Psoas muscle (tissue), 8 donors: Measurements from ENCODE around the gene ATP10B. TPM values are rescaled to one million over a fixed set of nuclear protein-coding genes. Genes with fewer than 3 reads are reported as not detected.
"Not testable (repeated sequence)": the region's sequence is repeated elsewhere in the genome, so short reads cannot be mapped to it uniquely, and the experiment has no call there.

Source experiments
- ATAC-seq, 4 donors: fragments of 200-7000 bp; cut with Tn5 transposase; one replicate each; pipeline ENCODE4 v1.9.1; 2020; ENCODE audit warnings: moderate library complexity in 3 of 4, mild to moderate bottlenecking in 2 of 4
- DNase-seq, 2 donors: peaks; one replicate each; pipeline ENCODE4 v3.0.0-alpha.2; 2020
- H3K27ac ChIP-seq: fragments of 200-600 bp; one replicate; pipeline ENCODE4 v1.8.0; 2022
- H3K27me3 ChIP-seq, 3 donors: fragments of 200-600 bp in 1 of 3; one replicate each; pipeline versions ENCODE4 v1.6.1 to v1.8.0; 2013 to 2022; ENCODE audit warnings: low read length in 2 of 3, mild to moderate bottlenecking in 2 of 3, moderate library complexity in 1 of 3; ENCODE audit not compliant: insufficient read depth in 3 of 3
- H3K36me3 ChIP-seq, 2 donors: fragments of 200-600 bp in 1 of 2; one replicate each; pipeline versions ENCODE4 v1.6.1 to v1.8.0; 2013 to 2022; ENCODE audit warnings: low read depth in 1 of 2, mild to moderate bottlenecking in 1 of 2, moderate library complexity in 1 of 2; ENCODE audit not compliant: insufficient read depth in 1 of 2
- H3K4me1 ChIP-seq: fragments of 200-600 bp; one replicate; pipeline ENCODE4 v1.8.0; 2022
- H3K4me3 ChIP-seq: fragments of 200-600 bp; one replicate; pipeline ENCODE4 v1.8.0; 2022; ENCODE audit warnings: mild to moderate bottlenecking
- H3K9me3 ChIP-seq: fragments of 200-600 bp; one replicate; pipeline ENCODE4 v1.8.0; 2022
- CTCF ChIP-seq: fragments of 200-600 bp; IDR thresholded peaks from one replicate; pipeline ENCODE4 v1.8.0; 2022; ENCODE audit warnings: antibody characterized with exemption
- WGBS, 3 donors: extraction: QIAGEN DNeasy Blood & Tissue Kit; methylation state at CpG; one replicate each; pipeline versions ENCODE4 v1.1.6 to v1.1.7; 2013; 5-methylcytosine and 5-hydroxymethylcytosine counted together
- intact Hi-C, 2 donors: fragments of 100-400 bp; cut with DNase I; formaldehyde crosslinking; loops; one replicate each; pipeline versions ENCODE4 v1.11.0 to v1.14.2; 2022
- polyA plus RNA-seq, 3 donors: library from polyadenylated mRNA; stranded (reverse); fragments of 200-250 nt; gene quantifications; one replicate each; pipeline ENCODE4 v1.2.3, GENCODE V29; 2013
- total RNA-seq, 4 donors: library from RNA; stranded (reverse); fragmentation: NEBNext Ultra II Directional in 2 of 4; extraction: Animal tissue kit (Norgen Biotek cat#: 25700) in 2 of 4; gene quantifications; one replicate each; pipeline versions ENCODE4 v1.2.1 to v1.2.4, GENCODE V29; 2021 to 2023
- donor health status: healthy with polysubstance abuse.
- donor health status: DM: no; HTN: no; CAD: no; lungs with moderate emphysema.
- donor health status: Bipolar disorder and iron deficiency.
- donor health status: healthy.
- donor health status: DM: yes; HTN: yes; CAD: no.
- donor health status: DM: no; HTN: no; CAD: no.
- donor health status: DM: no; HTN: no; CAD: no.
- donor health status: DM: yes; HTN: yes; CAD: no.

The ATP10B gene
- total and polyA plus RNA-seq, 7 donors = 0.01 to 0.04 TPM; not detected in 5

DNA sequence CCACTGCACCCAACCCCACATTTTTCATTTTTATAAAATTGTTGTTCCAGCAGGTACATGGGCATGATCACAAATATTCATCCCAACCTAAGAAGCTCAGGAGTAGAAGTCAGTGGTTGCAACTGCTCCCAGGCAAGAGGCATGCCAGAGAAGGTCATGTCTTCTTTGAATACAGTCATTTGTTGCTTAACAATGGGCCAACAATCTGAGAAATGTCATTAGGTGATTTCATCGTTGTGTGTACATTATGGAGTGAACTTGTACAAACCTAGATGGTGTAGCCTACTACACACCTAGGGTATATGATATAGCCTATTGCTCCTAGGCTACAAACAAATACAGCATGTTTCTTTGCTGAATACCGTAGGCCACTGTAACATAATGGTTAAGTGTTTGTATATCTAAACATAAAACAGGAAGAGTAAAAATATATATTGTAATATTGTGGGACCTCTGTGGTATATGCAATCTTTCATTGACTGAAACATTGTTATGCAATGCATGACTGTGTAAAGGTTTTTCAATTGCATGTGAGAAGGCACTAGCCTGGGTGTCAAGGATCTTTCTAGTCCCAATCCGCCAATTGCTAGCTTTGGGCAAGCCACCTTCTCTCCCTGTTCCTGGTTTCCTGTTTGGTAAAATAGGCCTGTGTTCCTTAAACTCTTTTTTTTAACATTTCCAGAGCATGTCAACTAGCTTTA, 27.6 kb downstream of the ATP10B start:
- WGBS, 3 donors = 86 to 92% (median 90%) methylated on average over 3 of the region's 3 CpGs
- DNase-seq (no peak), ATAC-seq (no peak)
- Histone ChIP-seq H3K27me3 (no peaks in the 10 kb centered on the region), H3K4me1 (no peaks in the 10 kb centered on the region), H3K9me3 (peaks cover 16% of the 10 kb centered on the region), H3K27ac (no peak overlapping the region), H3K4me3 (no peak overlapping the region), H3K36me3 (no peaks in the 10 kb centered on the region)
- no peak for TF ChIP-seq CTCF
- intact Hi-C loops = no loop called here

DNA sequence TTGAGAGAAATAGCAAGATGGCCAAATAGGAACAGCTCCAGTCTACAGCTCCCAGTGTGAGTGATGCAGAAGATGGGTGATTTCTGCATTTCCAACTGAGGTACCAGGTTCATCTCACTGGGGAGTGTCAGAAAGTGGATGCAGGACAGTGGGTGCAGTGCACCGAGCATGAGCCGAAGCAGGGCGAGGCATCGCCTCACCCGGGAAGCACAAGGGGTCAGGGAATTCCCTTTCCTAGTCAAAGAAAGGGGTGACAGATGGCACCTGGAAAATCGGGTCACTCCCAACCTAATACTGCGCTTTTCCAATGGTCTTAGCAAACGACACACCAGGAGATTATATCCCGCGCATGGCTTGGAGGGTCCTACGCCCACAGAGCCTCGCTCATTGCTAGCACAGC, 39.0 kb downstream of the ATP10B start:
- 87 to 93% (median 93%) methylated on average over 9 to 12 of the region's 12 CpGs for WGBS, 3 donors
- H3K9me3 ChIP-seq, intact Hi-C loops, H3K4me3 ChIP-seq, ATAC-seq, H3K27ac ChIP-seq, DNase-seq, H3K36me3 ChIP-seq, H3K27me3 ChIP-seq, H3K4me1 ChIP-seq: not testable (repeated sequence)

DNA sequence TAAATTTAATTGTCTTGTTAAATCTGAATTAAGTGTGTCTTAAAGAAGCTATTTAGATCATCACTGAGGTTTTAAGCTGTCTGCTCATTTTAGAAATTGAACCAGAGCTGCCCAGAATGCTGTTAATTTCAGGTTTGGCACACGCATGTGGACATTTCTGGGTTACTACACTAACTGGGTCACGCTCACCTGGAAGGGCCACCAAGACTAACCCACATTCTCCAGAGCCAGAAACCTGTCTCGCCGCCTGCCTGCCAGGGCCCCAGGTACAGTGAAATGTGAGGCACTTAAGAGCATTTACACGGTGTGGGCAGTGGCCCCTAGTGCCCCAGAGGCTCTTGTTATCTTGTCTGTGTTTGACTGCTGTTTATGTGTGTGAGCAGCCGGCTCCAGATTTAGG, 46.6 kb downstream of the ATP10B start:
- intact Hi-C loops = no loop called here
- WGBS, 3 donors = 80 to 83% (median 81%) methylated on average over 6 of the region's 6 CpGs
- no peaks in the 10 kb centered on the region for H3K27me3 ChIP-seq
- no peaks in the 10 kb centered on the region for H3K4me1 ChIP-seq
- ATAC-seq (no peak), DNase-seq (no peak)
- no peak overlapping the region for H3K4me3 ChIP-seq
- TF ChIP-seq CTCF = no peak
- H3K36me3 ChIP-seq = no peaks in the 10 kb centered on the region
- no peak overlapping the region for H3K27ac ChIP-seq
- H3K9me3 ChIP-seq = no peaks in the 10 kb centered on the region

GRCh38 chr5:160802592-160802991, 49.4 kb downstream of the ATP10B start:
- no peaks in the 10 kb centered on the region for H3K9me3 ChIP-seq
- 32 to 44% (median 33%) methylated on average over 2 of the region's 2 CpGs for WGBS, 3 donors
- H3K36me3 ChIP-seq = no peaks in the 10 kb centered on the region
- H3K27me3 ChIP-seq = no peaks in the 10 kb centered on the region
- ATAC-seq (no peak), DNase-seq (no peak)
- no peak for TF ChIP-seq CTCF
- H3K27ac ChIP-seq = no peak overlapping the region
- intact Hi-C loops = no loop called here
- no peak overlapping the region for H3K4me3 ChIP-seq
- H3K4me1 ChIP-seq = no peaks in the 10 kb centered on the region

DNA sequence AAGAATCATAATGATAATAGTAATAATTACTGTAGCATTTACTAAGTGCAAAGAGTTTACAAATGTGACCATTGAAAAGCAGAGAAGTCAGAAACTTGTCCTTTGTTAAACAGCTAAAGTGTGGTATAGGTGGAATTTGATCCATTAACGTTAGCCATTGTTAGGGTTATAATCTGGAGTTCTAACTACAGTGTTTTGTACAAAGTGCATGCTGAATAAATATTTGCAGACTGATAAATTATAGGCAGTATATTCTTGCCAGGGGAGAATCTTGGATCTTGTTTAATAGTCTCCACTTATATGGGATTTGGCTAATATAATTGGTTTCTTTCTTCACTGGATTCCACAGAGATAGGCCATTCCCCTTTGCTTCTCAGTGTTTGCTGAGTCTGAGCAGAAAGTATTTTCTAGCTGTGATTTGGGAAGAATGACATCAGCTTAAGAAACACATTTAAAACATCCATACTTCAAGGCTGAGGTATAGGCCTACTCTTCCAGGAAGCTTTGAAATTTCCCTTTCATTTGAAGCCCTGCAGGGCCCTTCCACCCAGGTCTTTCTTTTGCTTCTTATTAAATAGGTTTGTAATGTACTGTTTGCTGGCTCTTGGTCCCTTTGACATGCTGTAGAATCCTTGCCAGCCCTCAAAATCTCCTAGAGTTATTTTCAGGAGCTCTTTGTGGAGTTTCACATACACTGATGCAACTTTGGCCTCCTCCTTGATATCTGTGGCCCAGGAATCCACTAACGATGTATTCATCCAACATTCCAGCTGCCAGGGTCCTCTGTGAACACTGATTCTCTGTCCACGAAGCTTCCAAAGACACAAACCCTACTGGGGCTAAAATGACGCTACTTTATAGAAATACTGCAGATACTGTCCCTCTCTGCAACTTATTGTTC, 51.4 kb downstream of the ATP10B start:
- DNase-seq (no peak), ATAC-seq (no peak)
- TF ChIP-seq CTCF = no peak
- 51 to 59% (median 56%) methylated on average over 4 of the region's 4 CpGs for WGBS, 3 donors
- no peaks in the 10 kb centered on the region for H3K9me3 ChIP-seq
- H3K4me1 ChIP-seq = no peaks in the 10 kb centered on the region
- H3K4me3 ChIP-seq = no peak overlapping the region
- H3K27me3 ChIP-seq = no peaks in the 10 kb centered on the region
- H3K27ac ChIP-seq = no peak overlapping the region
- intact Hi-C loops = no loop called here
- H3K36me3 ChIP-seq = no peaks in the 10 kb centered on the region
